Gastrocnemius medialis (tissue), 4 donors: Measurements from ENCODE around the gene OR7G2.

ENCODE experiments used
- POLR2A ChIP-seq, 2 donors: fragments of 450-650 bp; IDR thresholded peaks; one replicate each; pipeline ENCODE4 v1.6.1; 2017; ENCODE audit warnings: antibody characterized with exemption in 2 of 2, mild to moderate bottlenecking in 2 of 2, moderate library complexity in 2 of 2
- TF ChIP-seq, protein P1 (sequence below), 5 experiments: fragments of 450-650 bp in 3 of 5; fragments of 200-600 bp in 2 of 5; sonication (generic) in 2 of 5; IDR thresholded peaks in 4 of 5; conservative IDR thresholded peaks in 1 of 5; 1 replicate in 4 of 5; 2 replicates in 1 of 5; pipeline ENCODE4 v1.5.1; 2016 to 2019; ENCODE audit warnings: antibody characterized with exemption in 5 of 5, mild to moderate bottlenecking in 3 of 5, moderate library complexity in 3 of 5

GRCh38 chr19:9057505-9058258 lies 49.6 kb downstream of the OR7G2 start:
- no peak for TF ChIP-seq POLR2A (IDR thresholded peaks at IDR 0.05)
- TF ChIP-seq, protein P1, sequence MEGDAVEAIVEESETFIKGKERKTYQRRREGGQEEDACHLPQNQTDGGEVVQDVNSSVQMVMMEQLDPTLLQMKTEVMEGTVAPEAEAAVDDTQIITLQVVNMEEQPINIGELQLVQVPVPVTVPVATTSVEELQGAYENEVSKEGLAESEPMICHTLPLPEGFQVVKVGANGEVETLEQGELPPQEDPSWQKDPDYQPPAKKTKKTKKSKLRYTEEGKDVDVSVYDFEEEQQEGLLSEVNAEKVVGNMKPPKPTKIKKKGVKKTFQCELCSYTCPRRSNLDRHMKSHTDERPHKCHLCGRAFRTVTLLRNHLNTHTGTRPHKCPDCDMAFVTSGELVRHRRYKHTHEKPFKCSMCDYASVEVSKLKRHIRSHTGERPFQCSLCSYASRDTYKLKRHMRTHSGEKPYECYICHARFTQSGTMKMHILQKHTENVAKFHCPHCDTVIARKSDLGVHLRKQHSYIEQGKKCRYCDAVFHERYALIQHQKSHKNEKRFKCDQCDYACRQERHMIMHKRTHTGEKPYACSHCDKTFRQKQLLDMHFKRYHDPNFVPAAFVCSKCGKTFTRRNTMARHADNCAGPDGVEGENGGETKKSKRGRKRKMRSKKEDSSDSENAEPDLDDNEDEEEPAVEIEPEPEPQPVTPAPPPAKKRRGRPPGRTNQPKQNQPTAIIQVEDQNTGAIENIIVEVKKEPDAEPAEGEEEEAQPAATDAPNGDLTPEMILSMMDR (IDR thresholded peaks at IDR 0.05 in 4 of 5, conservative IDR thresholded peaks at IDR 0.05 in 1 of 5), result no peak
